ENCODE data around the gene MROH9. TPM values are rescaled to one million over a fixed set of nuclear protein-coding genes. Genes with fewer than 3 reads are reported as not detected.
A peak's percentile ranks its signal among the peaks of the same experiment; 100 is the strongest.

Gene MROH9
- total and polyA plus RNA-seq, 2 of the 4 experiments (the other 2 are of a cell fraction), result not detected

- no TSS peak for BruUV-seq (replicated peaks)
- Histone ChIP-seq H2AK5ac (ENCODE audit: low read depth, low read length) (no peak overlapping the region), H3K79me1 (ENCODE audit: low read depth in 1 of 2, low read length in 2 of 2) (no peaks in the 10 kb centered on the region), H4K91ac (ENCODE audit: insufficient read depth, low read depth, low read length) (no peak overlapping the region), H3K23ac (ENCODE audit: low read depth, low read length) (no peak overlapping the region), H4K5ac (ENCODE audit: low read depth, low read length) (no peak overlapping the region), H2BK5ac (ENCODE audit: low read depth, low read length, poor library complexity, severe bottlenecking) (no peak overlapping the region), H2AFZ (replicated peaks; ENCODE audit: low read length, poor library complexity) (no peak overlapping the region), H3K4me1 (ENCODE audit: control insufficient read depth, insufficient read depth, low read length) (peaks cover 10% of the 10 kb centered on the region), H3K18ac (ENCODE audit: low read depth, low read length) (no peak overlapping the region), H3K27ac (ENCODE audit: insufficient read depth, low read length) (peak overlapping the region; percentile 15; the same call in 1 of the 2 replicates), H3K27me3 (ENCODE audit: control insufficient read depth, insufficient read depth, low read length) (no peaks in the 10 kb centered on the region), H3K4me3 (ENCODE audit: insufficient read depth, low read depth, low read length) (no peak overlapping the region), H3K4me2 (ENCODE audit: low read depth, low read length) (no peak overlapping the region), H3K9ac (ENCODE audit: low read depth, low read length) (no peak overlapping the region), H4K20me1 (ENCODE audit: insufficient read depth, low read length) (no peaks in the 10 kb centered on the region), H2BK20ac (ENCODE audit: low read depth, low read length) (no peak overlapping the region), H2BK120ac (ENCODE audit: low read depth, low read length) (no peak overlapping the region), H3K9me1 (ENCODE audit: insufficient read depth, low read length) (no peaks in the 10 kb centered on the region), H2BK15ac (ENCODE audit: low read depth, low read length) (no peak overlapping the region), H4K8ac (ENCODE audit: low read depth in 2 of 2, low read length in 2 of 2) (no peak overlapping the region), H3K14ac (replicated peaks; ENCODE audit: low read depth, low read length) (no peak overlapping the region), H3K4ac (ENCODE audit: low read depth, low read length) (no peak overlapping the region), H3K9me3 (ENCODE audit: control insufficient read depth, insufficient read depth, low read length) (no peaks in the 10 kb centered on the region), H3K56ac (ENCODE audit: extremely low read depth, insufficient read depth, low read length) (no peak overlapping the region), H3K36me3 (ENCODE audit: control insufficient read depth, insufficient read depth, low read length) (no peaks in the 10 kb centered on the region), H2AK9ac (replicated peaks; ENCODE audit: low read depth, low read length, poor library complexity) (no peak overlapping the region)
- peak; percentile 57 for ATAC-seq (ENCODE audit: low read depth)
- ChIA-PET POLR2A (ENCODE audit: unreplicated experiment) (no interaction called here), CTCF (interaction anchor here (1.3 kb wide), 1 partner anchor 119 kb away, joined by 4 read pairs; no protein-coding TSS in a partner anchor)
- in situ Hi-C loops (cut with MboI; ENCODE audit: low sequenced_read_pairs), result no loop called here
- dilution Hi-C loops (cut with HindIII; ENCODE audit: low sequenced_read_pairs, unreplicated experiment), result no loop called here
- TF ChIP-seq CEBPB (IDR thresholded peaks at IDR 0.05; ENCODE audit: low read depth, low read length) (peak; percentile 62), FOS (IDR thresholded peaks at IDR 0.05; ENCODE audit: low read depth, low read length) (no peak), USF2 (IDR thresholded peaks at IDR 0.05; ENCODE audit: low read depth, low read length) (no peak), BHLHE40 (IDR thresholded peaks at IDR 0.05; ENCODE audit: low read depth, low read length) (peak; percentile 24; the same call in 1 of the 2 replicates), CHD1 (IDR thresholded peaks at IDR 0.05; ENCODE audit: low read depth, low read length) (no peak), RAD21 (IDR thresholded peaks at IDR 0.05; ENCODE audit: low read length) (no peak), NFE2L2 (IDR thresholded peaks at IDR 0.05; ENCODE audit: low read depth, low read length) (no peak)
- DNase-seq, result peak; percentile 44
- no CpG with 5 or more reads among the region's 3 CpGs for WGBS, 2 experiments (ENCODE audit: extremely low coverage in 2 of 2, insufficient read length in 1 of 2)
- intact Hi-C loops (cut with micrococcal nuclease), result no loop called here
Observed at GRCh38 chr1:171107262-171107940, 172.1 kb downstream of the MROH9 start.

All from IMR-90 (cell line).